Stimulated activated naive B cell treated with anti-CD40 and anti-IgM and Interleukin-4, amounts not matched to agents 10 μg/mL and 1 μg/mL and 100 μg/mL, for 72 hours (primary cell): ENCODE measurements around the gene MYO3B.

ENCODE experiments used
- ATAC-seq, 2 donors: fragments of 150-1000 bp; cut with Tn5 transposase; replicated peaks; 2 replicates each; pipeline ENCODE4 v1.10.0; 2021; ENCODE audit warnings: moderate library complexity in 1 of 2
- DNase-seq: peaks from one replicate; pipeline ENCODE4 v3.0.0; 2021
- H3K27ac Mint-ChIP-seq: one replicate; pipeline ENCODE4 v1.8.0; 2022; ENCODE audit warnings: mild to moderate bottlenecking, mixed read lengths
- H3K27me3 Mint-ChIP-seq, 2 donors: one replicate each; pipeline ENCODE4 v1.8.0; 2022; ENCODE audit warnings: mixed read lengths in 2 of 2
- H3K36me3 Mint-ChIP-seq, 2 donors: one replicate each; pipeline ENCODE4 v1.8.0; 2022; ENCODE audit warnings: mixed read lengths in 2 of 2, mild to moderate bottlenecking in 1 of 2
- H3K4me1 Mint-ChIP-seq, 2 donors: one replicate each; pipeline ENCODE4 v1.8.0; 2022; ENCODE audit warnings: mixed read lengths in 2 of 2, mild to moderate bottlenecking in 1 of 2
- H3K4me3 Mint-ChIP-seq, 2 donors: one replicate each; pipeline ENCODE4 v1.8.0; 2022; ENCODE audit warnings: mild to moderate bottlenecking in 2 of 2, mixed read lengths in 2 of 2, moderate library complexity in 1 of 2
- H3K9me3 Mint-ChIP-seq, 2 donors: one replicate each; pipeline ENCODE4 v1.8.0; 2022; ENCODE audit warnings: mixed read lengths in 2 of 2, mild to moderate bottlenecking in 1 of 2

MYO3B gene

GRCh38 chr2:170152421-170152820, 25.5 kb upstream of the MYO3B start:
- Mint-ChIP-seq H3K4me1 (peaks cover 4 to 8% of the 10 kb centered on the region in 2 donors), H3K36me3 (no peaks in the 10 kb centered on the region), H3K27me3 (no peaks in the 10 kb centered on the region), H3K9me3 (no peaks in the 10 kb centered on the region), H3K27ac (no peak overlapping the region), H3K4me3 (no peak overlapping the region)
- DNase-seq (no peak), ATAC-seq (no peak)

- peak; percentile 65 to 67 for ATAC-seq
- Mint-ChIP-seq H3K4me3 (no peak overlapping the region), H3K36me3 (no peaks in the 10 kb centered on the region), H3K27ac (no peak overlapping the region), H3K9me3 (no peaks in the 10 kb centered on the region), H3K27me3 (no peaks in the 10 kb centered on the region), H3K4me1 (peaks cover 4 to 8% of the 10 kb centered on the region in 2 donors)
- DNase-seq, result no peak
Observed at GRCh38 chr2:170155022-170155722, 22.8 kb upstream of the MYO3B start.

GRCh38 chr2:170155723-170156253, 22.2 kb upstream of the MYO3B start:
- no peaks in the 10 kb centered on the region for H3K36me3 Mint-ChIP-seq
- no peak overlapping the region for H3K4me3 Mint-ChIP-seq
- H3K27me3 Mint-ChIP-seq, result no peaks in the 10 kb centered on the region
- DNase-seq (no peak), ATAC-seq (peak in 1 of 2 donors; percentile 19)
- no peak overlapping the region for H3K27ac Mint-ChIP-seq
- H3K4me1 Mint-ChIP-seq, result peaks cover 4 to 8% of the 10 kb centered on the region in 2 donors
- H3K9me3 Mint-ChIP-seq, result no peaks in the 10 kb centered on the region

- Mint-ChIP-seq H3K4me3 (no peak overlapping the region), H3K4me1 (peaks cover 4 to 8% of the 10 kb centered on the region in 2 donors), H3K9me3 (no peaks in the 10 kb centered on the region), H3K36me3 (no peaks in the 10 kb centered on the region), H3K27me3 (no peaks in the 10 kb centered on the region), H3K27ac (no peak overlapping the region)
- ATAC-seq (no peak), DNase-seq (no peak)
Observed at GRCh38 chr2:170156592-170156991, 21.4 kb upstream of the MYO3B start.

- no peak overlapping the region for H3K4me3 Mint-ChIP-seq
- H3K9me3 Mint-ChIP-seq, result no peaks in the 10 kb centered on the region
- H3K36me3 Mint-ChIP-seq, result no peaks in the 10 kb centered on the region
- H3K27ac Mint-ChIP-seq, result no peak overlapping the region
- peaks cover 4 to 8% of the 10 kb centered on the region in 2 donors for H3K4me1 Mint-ChIP-seq
- H3K27me3 Mint-ChIP-seq, result peaks cover 0 to 3% of the 10 kb centered on the region in 2 donors
- DNase-seq, result no peak
- no peak for ATAC-seq
Observed at GRCh38 chr2:170157025-170157684, 20.8 kb upstream of the MYO3B start.

GRCh38 chr2:170159060-170159459, 18.9 kb upstream of the MYO3B start:
- H3K4me3 Mint-ChIP-seq, result no peak overlapping the region
- DNase-seq (no peak), ATAC-seq (no peak)
- no peak overlapping the region for H3K27ac Mint-ChIP-seq
- peaks cover 0 to 13% of the 10 kb centered on the region in 2 donors for H3K27me3 Mint-ChIP-seq
- H3K9me3 Mint-ChIP-seq, result no peaks in the 10 kb centered on the region
- H3K36me3 Mint-ChIP-seq, result no peaks in the 10 kb centered on the region
- H3K4me1 Mint-ChIP-seq, result peaks cover 4 to 8% of the 10 kb centered on the region in 2 donors

- no peaks in the 10 kb centered on the region for H3K9me3 Mint-ChIP-seq
- no peak overlapping the region for H3K27ac Mint-ChIP-seq
- H3K4me3 Mint-ChIP-seq, result no peak overlapping the region
- no peaks in the 10 kb centered on the region for H3K4me1 Mint-ChIP-seq
- H3K36me3 Mint-ChIP-seq, result no peaks in the 10 kb centered on the region
- no peak for DNase-seq
- ATAC-seq, result no peak
- peaks cover 0 to 13% of the 10 kb centered on the region in 2 donors for H3K27me3 Mint-ChIP-seq
Observed at GRCh38 chr2:170161516-170162270, 16.3 kb upstream of the MYO3B start.

- DNase-seq, result no peak
- Mint-ChIP-seq H3K4me3 (no peak overlapping the region), H3K9me3 (no peaks in the 10 kb centered on the region), H3K4me1 (no peaks in the 10 kb centered on the region), H3K27ac (no peak overlapping the region), H3K36me3 (no peaks in the 10 kb centered on the region), H3K27me3 (peaks cover 0 to 13% of the 10 kb centered on the region in 2 donors)
- ATAC-seq, result no peak
Observed at GRCh38 chr2:170162271-170162632, 15.7 kb upstream of the MYO3B start.

GRCh38 chr2:170163411-170164065, 14.4 kb upstream of the MYO3B start:
- no peak for DNase-seq
- no peak overlapping the region for H3K27ac Mint-ChIP-seq
- H3K9me3 Mint-ChIP-seq, result no peaks in the 10 kb centered on the region

GRCh38 chr2:170165129-170165528, 12.8 kb upstream of the MYO3B start:
- H3K36me3 Mint-ChIP-seq, result no peaks in the 10 kb centered on the region
- peaks cover 0 to 13% of the 10 kb centered on the region in 2 donors for H3K27me3 Mint-ChIP-seq
- H3K4me1 Mint-ChIP-seq, result no peaks in the 10 kb centered on the region
- no peaks in the 10 kb centered on the region for H3K9me3 Mint-ChIP-seq
- H3K27ac Mint-ChIP-seq, result no peak overlapping the region
- H3K4me3 Mint-ChIP-seq, result no peak overlapping the region
- no peak for ATAC-seq
- DNase-seq, result no peak

More at GRCh38 chr2:170163411-170164065, 14.4 kb upstream of the MYO3B start:
- Mint-ChIP-seq H3K27me3 (peaks cover 0 to 13% of the 10 kb centered on the region in 2 donors), H3K36me3 (no peaks in the 10 kb centered on the region), H3K4me3 (no peak overlapping the region), H3K4me1 (no peaks in the 10 kb centered on the region)
- no peak for ATAC-seq

GRCh38 chr2:170166735-170167134, 11.2 kb upstream of the MYO3B start:
- DNase-seq (no peak), ATAC-seq (no peak)
- H3K4me1 Mint-ChIP-seq, result no peaks in the 10 kb centered on the region
- no peak overlapping the region for H3K27ac Mint-ChIP-seq
- peaks cover 0 to 13% of the 10 kb centered on the region in 2 donors for H3K27me3 Mint-ChIP-seq
- H3K4me3 Mint-ChIP-seq, result no peak overlapping the region
- no peaks in the 10 kb centered on the region for H3K36me3 Mint-ChIP-seq
- H3K9me3 Mint-ChIP-seq, result no peaks in the 10 kb centered on the region

- H3K4me1 Mint-ChIP-seq, result no peaks in the 10 kb centered on the region
- H3K36me3 Mint-ChIP-seq, result no peaks in the 10 kb centered on the region
- no peaks in the 10 kb centered on the region for H3K9me3 Mint-ChIP-seq
- ATAC-seq, result no peak
- no peak overlapping the region for H3K4me3 Mint-ChIP-seq
- no peaks in the 10 kb centered on the region for H3K27me3 Mint-ChIP-seq
- no peak overlapping the region for H3K27ac Mint-ChIP-seq
- no peak for DNase-seq
Observed at GRCh38 chr2:170170281-170171040, 7.5 kb upstream of the MYO3B start.

GRCh38 chr2:170176212-170176611, 1.7 kb upstream of the MYO3B start:
- no peaks in the 10 kb centered on the region for H3K36me3 Mint-ChIP-seq
- no peak overlapping the region for H3K4me3 Mint-ChIP-seq
- ATAC-seq, result no peak

More at GRCh38 chr2:170176212-170176611, 1.7 kb upstream of the MYO3B start:
- Mint-ChIP-seq H3K4me1 (no peaks in the 10 kb centered on the region), H3K9me3 (no peaks in the 10 kb centered on the region), H3K27ac (no peak overlapping the region), H3K27me3 (no peaks in the 10 kb centered on the region)
- no peak for DNase-seq
